T follicular helper cell (primary cell): ENCODE results near the gene EMX2.
"Not testable (repeated sequence)": the region's sequence is repeated elsewhere in the genome, so short reads cannot be mapped to it uniquely, and the experiment has no call there.

ENCODE experiments used
- DNase-seq: peaks from one replicate; pipeline ENCODE4 v3.0.0-alpha.2; 2020; ENCODE audit warnings: low read depth
- total RNA-seq, 2 experiments: gene quantifications; one replicate each; lab custom pipeline; 2026; lab: John Stamatoyannopoulos, UW

EMX2 gene
- 0 reads per million in 2 experiments for total RNA-seq

GRCh38 chr10:117542706-117543224, at the start of gene EMX2:
TSS of gene EMX2 (plus strand) at chr10:117542746. CDS start at chr10:117543268, 522 bp downstream.
- DNase-seq = no peak

GRCh38 chr10:117496031-117496430, 46.5 kb upstream of the EMX2 start:
- no peak for DNase-seq

GRCh38 chr10:117496616-117497028, 45.9 kb upstream of the EMX2 start:
- peak; percentile 46 for DNase-seq

GRCh38 chr10:117497736-117498135, 44.8 kb upstream of the EMX2 start:
- no peak for DNase-seq

- DNase-seq = no peak
Measured at GRCh38 chr10:117499248-117500105, 43.1 kb upstream of the EMX2 start.

- DNase-seq = no peak
Measured at GRCh38 chr10:117500456-117500855, 42.1 kb upstream of the EMX2 start.

- no peak for DNase-seq
Measured at GRCh38 chr10:117501460-117502035, 41.0 kb upstream of the EMX2 start.

- DNase-seq = no peak
Measured at GRCh38 chr10:117502421-117503243, 39.9 kb upstream of the EMX2 start.

GRCh38 chr10:117503244-117504205, 39.0 kb upstream of the EMX2 start:
- DNase-seq = no peak

GRCh38 chr10:117504562-117504961, 38.0 kb upstream of the EMX2 start:
- no peak for DNase-seq

- DNase-seq = not testable (repeated sequence)
Measured at GRCh38 chr10:117507081-117507480, 35.5 kb upstream of the EMX2 start.

- DNase-seq = no peak
Measured at GRCh38 chr10:117509573-117509972, 33.0 kb upstream of the EMX2 start.

- no peak for DNase-seq
Measured at GRCh38 chr10:117511601-117512390, 30.8 kb upstream of the EMX2 start.

- DNase-seq = no peak
Measured at GRCh38 chr10:117514971-117515370, 27.6 kb upstream of the EMX2 start.

GRCh38 chr10:117516681-117517080, 25.9 kb upstream of the EMX2 start:
- DNase-seq = no peak

- DNase-seq = no peak
Measured at GRCh38 chr10:117518246-117518645, 24.3 kb upstream of the EMX2 start.

- DNase-seq = no peak
Measured at GRCh38 chr10:117519286-117519685, 23.3 kb upstream of the EMX2 start.

- DNase-seq = no peak
Measured at GRCh38 chr10:117519879-117520278, 22.7 kb upstream of the EMX2 start.

GRCh38 chr10:117530791-117531190, 11.8 kb upstream of the EMX2 start:
- no peak for DNase-seq

GRCh38 chr10:117531371-117532002, 11.1 kb upstream of the EMX2 start:
- no peak for DNase-seq
